HFFc6 (cell line): ENCODE data around the gene RNU5D-1. TPM values are rescaled to one million over a fixed set of nuclear protein-coding genes. Genes with fewer than 3 reads are reported as not detected.
A peak's percentile ranks its signal among the peaks of the same experiment; 100 is the strongest.

ENCODE experiments used
- DNase-seq: peaks from one replicate; pipeline ENCODE4 v3.0.0-alpha.2; 2018
- H3K27ac Mint-ChIP-seq: 2 replicates; pipeline ENCODE4 v1.8.0; 2020; ENCODE audit warnings: mild to moderate bottlenecking, mixed read lengths
- H3K27me3 Mint-ChIP-seq: 2 replicates; pipeline ENCODE4 v1.8.0; 2021; ENCODE audit warnings: mild to moderate bottlenecking, moderate library complexity, mixed read lengths; ENCODE audit not compliant: insufficient read depth
- H3K36me3 Mint-ChIP-seq: 2 replicates; pipeline ENCODE4 v1.8.0; 2021; ENCODE audit warnings: low read depth, mixed read lengths
- H3K4me1 Mint-ChIP-seq: 2 replicates; pipeline ENCODE4 v1.8.0; 2020; ENCODE audit warnings: low read depth, mixed read lengths
- H3K4me3 Mint-ChIP-seq: 2 replicates; pipeline ENCODE4 v1.8.0; 2020; ENCODE audit warnings: mild to moderate bottlenecking, moderate library complexity, mixed read lengths
- H3K9me3 Mint-ChIP-seq: 2 replicates; pipeline ENCODE4 v1.8.0; 2020; ENCODE audit warnings: mild to moderate bottlenecking, mixed read lengths
- CTCF ChIP-seq: fragments of 200-600 bp; sonication (generic); IDR thresholded peaks from 2 replicates; pipeline ENCODE4 v1.5.0; 2021; ENCODE audit warnings: antibody characterized with exemption, mild to moderate bottlenecking
- total RNA-seq, 6 experiments: library from RNA; stranded (reverse); fragmentation: NEBNext Ultra II Directional; extraction: Animal tissue kit (Norgen Biotek cat#: 25700); gene quantifications; 2 replicates in 1 of 6; 3 replicates in 5 of 6; pipeline ENCODE4 v1.2.3, GENCODE V29; 2021

RNU5D-1 gene
- total RNA-seq, 6 experiments from 2014 or later: not detected

GRCh38 chr1:44735992-44736391 is 5.0 kb upstream of the RNU5D-1 start:
- Mint-ChIP-seq H3K4me3 (no peak overlapping the region), H3K36me3 (peaks cover 9% of the 10 kb centered on the region; the same call in 1 of the 2 replicates)
- no peak for DNase-seq

GRCh38 chr1:44733784-44734183 is 2.8 kb upstream of the RNU5D-1 start:
- Mint-ChIP-seq H3K27ac (no peak overlapping the region; the same call in 1 of the 2 replicates), H3K27me3 (peaks cover 4% of the 10 kb centered on the region; the same call in 1 of the 2 replicates)
- TF ChIP-seq CTCF: no peak

More at GRCh38 chr1:44735992-44736391, 5.0 kb upstream of the RNU5D-1 start:
- no peak for TF ChIP-seq CTCF
- H3K27ac Mint-ChIP-seq: no peak overlapping the region
- H3K9me3 Mint-ChIP-seq: no peaks in the 10 kb centered on the region
- peaks cover 39% of the 10 kb centered on the region for H3K4me1 Mint-ChIP-seq
- no peaks in the 10 kb centered on the region for H3K27me3 Mint-ChIP-seq

GRCh38 chr1:44733365-44733764 is 2.4 kb upstream of the RNU5D-1 start:
- DNase-seq: peak; percentile 72
- Mint-ChIP-seq H3K4me1 (peaks cover 35% of the 10 kb centered on the region), H3K36me3 (no peaks in the 10 kb centered on the region), H3K4me3 (0 out of 2 replicates have a peak overlapping the region, but pooled peaks have one; percentile 16), H3K9me3 (0 out of 2 replicates have a peak, but pooled peaks cover 3% of the 10 kb centered on the region), H3K27ac (no peak overlapping the region; the same call in 1 of the 2 replicates), H3K27me3 (peaks cover 4% of the 10 kb centered on the region; the same call in 1 of the 2 replicates)
- no peak for TF ChIP-seq CTCF

More at GRCh38 chr1:44733784-44734183, 2.8 kb upstream of the RNU5D-1 start:
- DNase-seq: no peak
- H3K4me1 Mint-ChIP-seq: peaks cover 34% of the 10 kb centered on the region
- 0 out of 2 replicates have a peak, but pooled peaks cover 3% of the 10 kb centered on the region for H3K9me3 Mint-ChIP-seq
- 0 out of 2 replicates have a peak overlapping the region, but pooled peaks have one; percentile 16 for H3K4me3 Mint-ChIP-seq
- no peaks in the 10 kb centered on the region for H3K36me3 Mint-ChIP-seq

DNA sequence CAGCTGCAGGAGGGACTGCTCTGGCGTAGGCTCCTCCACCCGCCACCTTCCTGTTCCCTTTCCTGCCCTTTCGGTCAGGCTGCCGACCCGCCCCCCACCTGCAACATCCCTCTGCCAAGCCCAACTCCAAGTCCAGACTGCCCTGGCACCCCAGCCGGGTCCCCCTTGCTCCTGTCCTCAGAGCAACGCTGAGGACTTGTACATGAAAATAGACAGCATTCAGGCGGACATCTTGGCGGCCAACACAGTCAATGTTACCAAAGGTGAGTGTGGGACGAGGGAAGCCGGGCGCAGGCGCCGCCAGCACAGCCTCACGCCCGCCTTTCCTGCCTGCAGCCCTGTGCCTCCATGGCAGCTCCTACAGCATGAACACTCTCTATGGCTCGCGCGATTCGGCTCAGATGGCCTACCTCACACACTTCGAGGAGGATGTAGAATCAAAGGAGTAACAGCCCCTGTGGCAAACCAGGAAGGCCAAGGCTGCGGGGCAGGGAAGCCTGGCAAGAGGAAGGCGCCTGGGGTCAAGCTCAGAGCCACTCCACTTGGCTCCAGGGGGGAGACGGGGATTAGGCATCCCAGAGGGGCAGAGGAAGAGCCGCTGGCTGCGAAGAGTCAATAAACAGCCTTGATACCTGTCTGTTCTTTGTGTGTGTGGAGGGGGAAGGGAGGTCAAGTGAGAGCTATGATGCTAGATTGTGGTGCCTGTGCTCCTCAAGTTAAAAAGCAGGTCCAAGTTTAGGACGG is 5.8 kb downstream of the RNU5D-1 start:
- H3K27ac Mint-ChIP-seq: no peak overlapping the region
- H3K9me3 Mint-ChIP-seq: 0 out of 2 replicates have a peak, but pooled peaks cover 3% of the 10 kb centered on the region
- DNase-seq: no peak
- H3K36me3 Mint-ChIP-seq: no peaks in the 10 kb centered on the region
- TF ChIP-seq CTCF: no peak
- H3K4me3 Mint-ChIP-seq: no peak overlapping the region
- peaks cover 3% of the 10 kb centered on the region for H3K27me3 Mint-ChIP-seq
- H3K4me1 Mint-ChIP-seq: peaks cover 24% of the 10 kb centered on the region

DNA sequence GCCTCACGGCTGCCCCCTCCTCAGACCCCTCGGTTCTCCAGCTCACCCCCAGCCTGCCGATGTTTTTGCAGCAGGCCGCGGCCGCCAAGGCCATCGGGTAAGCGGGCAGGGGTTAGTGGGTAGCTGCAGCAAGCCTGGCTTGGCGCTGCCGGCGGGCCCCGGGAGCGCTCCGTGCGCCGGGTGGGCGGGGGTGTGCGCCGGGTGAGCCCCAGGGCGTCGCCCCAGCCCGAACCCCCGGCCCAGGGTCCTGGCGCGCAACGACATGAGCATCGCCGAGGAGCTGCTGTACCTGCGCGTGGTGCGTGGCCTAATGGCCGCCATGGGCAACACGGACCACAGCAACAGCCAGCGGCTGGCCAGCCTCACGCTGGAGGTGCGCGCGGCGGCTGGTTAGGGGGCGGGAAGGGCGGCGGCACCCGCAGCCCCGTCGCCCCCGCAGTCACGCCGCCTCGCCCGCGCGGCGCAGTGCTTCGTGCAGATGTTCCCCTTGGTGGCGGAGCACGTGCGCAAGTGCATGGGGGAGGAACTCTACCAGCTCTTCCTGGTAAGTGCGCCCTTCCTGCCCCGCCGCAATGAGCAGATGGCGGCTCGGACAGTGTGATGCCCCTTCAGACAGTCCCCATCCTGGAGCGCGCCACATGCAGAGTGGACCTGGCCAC is 6.5 kb downstream of the RNU5D-1 start:
- TF ChIP-seq CTCF: no peak
- Mint-ChIP-seq H3K9me3 (0 out of 2 replicates have a peak, but pooled peaks cover 3% of the 10 kb centered on the region), H3K27ac (no peak overlapping the region), H3K36me3 (no peaks in the 10 kb centered on the region), H3K4me3 (no peak overlapping the region), H3K4me1 (peaks cover 24% of the 10 kb centered on the region), H3K27me3 (peaks cover 4% of the 10 kb centered on the region)
- DNase-seq: no peak
